CD14-positive monocyte (primary cell): Measurements from ENCODE around the gene ARHGEF10L. TPM values are rescaled to one million over a fixed set of nuclear protein-coding genes. Genes with fewer than 3 reads are reported as not detected.

Experiments
- DNase-seq, 3 donors: peaks; one replicate each; pipeline ENCODE4 v3.0.0-alpha.2; 2011 to 2022
- H2AFZ ChIP-seq: 2 replicates; pipeline ENCODE4 v1.6.0; 2012; ENCODE audit warnings: mild to moderate bottlenecking, low read depth, low read length, inconsistent platforms; ENCODE audit not compliant: insufficient read depth, poor library complexity, severe bottlenecking
- H3K27ac ChIP-seq, 2 donors: 1 replicate in 1 of 2; 2 replicates in 1 of 2; pipeline ENCODE4 v1.5.1; 2012 to 2013; ENCODE audit warnings: low read length in 2 of 2, control low read depth in 1 of 2, inconsistent platforms in 1 of 2, low read depth in 1 of 2, mild to moderate bottlenecking in 1 of 2
- H3K27me3 ChIP-seq, 2 donors: one replicate each; pipeline versions ENCODE4 v1.6.0 to v1.6.1; 2011 to 2013; ENCODE audit warnings: low read length in 2 of 2; ENCODE audit not compliant: control insufficient read depth in 2 of 2, insufficient read depth in 2 of 2
- H3K36me3 ChIP-seq, 2 donors: replicated peaks in 1 of 2; 1 replicate in 1 of 2; 2 replicates in 1 of 2; pipeline versions ENCODE4 v1.5.1 to v1.6.1; 2012 to 2013; ENCODE audit warnings: low read length in 2 of 2, control low read depth in 1 of 2, inconsistent platforms in 1 of 2, mild to moderate bottlenecking in 1 of 2; ENCODE audit not compliant: insufficient read depth in 2 of 2, control insufficient read depth in 1 of 2
- H3K4me1 ChIP-seq, 2 donors: 1 replicate in 1 of 2; 2 replicates in 1 of 2; pipeline versions ENCODE4 v1.5.1 to v1.6.1; 2012 to 2013; ENCODE audit warnings: low read length in 2 of 2, control low read depth in 1 of 2, inconsistent platforms in 1 of 2, mild to moderate bottlenecking in 1 of 2, moderate library complexity in 1 of 2; ENCODE audit not compliant: insufficient read depth in 2 of 2, control insufficient read depth in 1 of 2
- H3K4me2 ChIP-seq: replicated peaks from 2 replicates; pipeline ENCODE3; 2012; ENCODE audit warnings: low read length, moderate library complexity, mild to moderate bottlenecking; ENCODE audit not compliant: poor library complexity, severe bottlenecking; ENCODE audit errors: extremely low read depth
- H3K4me3 ChIP-seq, 3 experiments: fragments of 200-600 bp in 1 of 3; sonication (generic) in 1 of 3; replicated peaks in 1 of 3; 1 replicate in 2 of 3; 2 replicates in 1 of 3; pipeline ENCODE4 v1.5.1; 2011 to 2013; ENCODE audit warnings: low read length in 3 of 3, mild to moderate bottlenecking in 3 of 3, control low read depth in 2 of 3, low read depth in 2 of 3, inconsistent platforms in 1 of 3, moderate library complexity in 1 of 3
- H3K79me2 ChIP-seq: 2 replicates; pipeline ENCODE4 v1.6.0; 2012; ENCODE audit warnings: mild to moderate bottlenecking, control low read depth, inconsistent platforms, low read length, moderate library complexity; ENCODE audit not compliant: insufficient read depth
- H3K9ac ChIP-seq: 2 replicates; pipeline ENCODE4 v1.6.0; 2017; ENCODE audit warnings: low read length, mild to moderate bottlenecking; ENCODE audit not compliant: insufficient read depth, poor library complexity, severe bottlenecking
- H3K9me3 ChIP-seq, 2 donors: replicated peaks in 1 of 2; 1 replicate in 1 of 2; 2 replicates in 1 of 2; pipeline versions ENCODE4 v1.5.1 to v1.6.1; 2012 to 2013; ENCODE audit warnings: low read length in 2 of 2, control low read depth in 1 of 2; ENCODE audit not compliant: control insufficient read depth in 1 of 2, insufficient read depth in 1 of 2
- H4K20me1 ChIP-seq: 2 replicates; pipeline ENCODE4 v1.6.0; 2012; ENCODE audit warnings: mild to moderate bottlenecking, low read length, control low read depth, moderate library complexity; ENCODE audit not compliant: insufficient read depth
- H3K27ac Mint-ChIP-seq, 7 donors: one replicate each; pipeline ENCODE4 v1.8.0; 2020; ENCODE audit warnings: mild to moderate bottlenecking in 7 of 7, mixed read lengths in 7 of 7, moderate library complexity in 6 of 7, inconsistent platforms in 2 of 7
- H3K27me3 Mint-ChIP-seq, 3 donors: one replicate each; pipeline ENCODE4 v1.8.0; 2021 to 2022; ENCODE audit warnings: low read depth in 3 of 3, mild to moderate bottlenecking in 3 of 3, mixed read lengths in 3 of 3, moderate library complexity in 3 of 3, inconsistent platforms in 1 of 3
- H3K36me3 Mint-ChIP-seq, 2 donors: one replicate each; pipeline ENCODE4 v1.8.0; 2020; ENCODE audit warnings: mixed read lengths in 2 of 2, inconsistent platforms in 1 of 2, mild to moderate bottlenecking in 1 of 2
- H3K4me1 Mint-ChIP-seq: one replicate; pipeline ENCODE4 v1.8.0; 2020; ENCODE audit warnings: mild to moderate bottlenecking, mixed read lengths
- H3K4me3 Mint-ChIP-seq, 2 donors: one replicate each; pipeline ENCODE4 v1.8.0; 2020; ENCODE audit warnings: mild to moderate bottlenecking in 2 of 2, mixed read lengths in 2 of 2, moderate library complexity in 1 of 2
- H3K9me3 Mint-ChIP-seq, 7 donors: one replicate each; pipeline ENCODE4 v1.8.0; 2020 to 2022; ENCODE audit warnings: mixed read lengths in 7 of 7, mild to moderate bottlenecking in 6 of 7, moderate library complexity in 6 of 7, inconsistent platforms in 2 of 7
- WGBS: methylation state at CpG from one replicate; pipeline ENCODE4 v1.1.5; 2013; ENCODE audit warnings: missing lambda C conversion rate; ENCODE audit not compliant: insufficient coverage; 5-methylcytosine and 5-hydroxymethylcytosine counted together
- intact Hi-C, 2 donors: fragments of 100-400 bp; cut with micrococcal nuclease; formaldehyde crosslinking; loops; one replicate each; pipeline versions ENCODE4 v1.15.0 to v1.15.1; 2023
- polyA plus RNA-seq, 3 donors: library from polyadenylated mRNA; depleted of rRNA in 1 of 3; unstranded in 2 of 3; stranded (reverse) in 1 of 3; fragments of 300-500 nt in 2 of 3; fragments of >200 nt in 1 of 3; fragmentation: Illumina TruSeq in 2 of 3; gene quantifications; 1 replicate in 2 of 3; 2 replicates in 1 of 3; pipeline ENCODE4 v1.2.3, GENCODE V29; 2012 to 2021
- TF ChIP-seq, protein P1 (sequence below): fragments of 200-600 bp; IDR thresholded peaks from one replicate; pipeline ENCODE4 v1.8.0; 2022; ENCODE audit warnings: antibody characterized with exemption, mild to moderate bottlenecking

The ARHGEF10L gene
- polyA plus RNA-seq, 3 donors, result 20.7 to 95.7 (median 23.7) TPM

GRCh38 chr1:17746920-17747319 is 207.4 kb downstream of the ARHGEF10L start:
- no peaks in the 10 kb centered on the region for H3K9me3 ChIP-seq
- no peak overlapping the region for H2AFZ ChIP-seq
- H3K79me2 ChIP-seq, result no peaks in the 10 kb centered on the region
- WGBS, result 100% methylated on average over 1 of the region's 2 CpGs
- H3K9ac ChIP-seq, result no peak overlapping the region
- no peak overlapping the region for H3K27ac Mint-ChIP-seq
- H3K27me3 Mint-ChIP-seq, result peaks cover 12 to 19% (median 15%) of the 10 kb centered on the region in 3 donors
- TF ChIP-seq, protein P1, sequence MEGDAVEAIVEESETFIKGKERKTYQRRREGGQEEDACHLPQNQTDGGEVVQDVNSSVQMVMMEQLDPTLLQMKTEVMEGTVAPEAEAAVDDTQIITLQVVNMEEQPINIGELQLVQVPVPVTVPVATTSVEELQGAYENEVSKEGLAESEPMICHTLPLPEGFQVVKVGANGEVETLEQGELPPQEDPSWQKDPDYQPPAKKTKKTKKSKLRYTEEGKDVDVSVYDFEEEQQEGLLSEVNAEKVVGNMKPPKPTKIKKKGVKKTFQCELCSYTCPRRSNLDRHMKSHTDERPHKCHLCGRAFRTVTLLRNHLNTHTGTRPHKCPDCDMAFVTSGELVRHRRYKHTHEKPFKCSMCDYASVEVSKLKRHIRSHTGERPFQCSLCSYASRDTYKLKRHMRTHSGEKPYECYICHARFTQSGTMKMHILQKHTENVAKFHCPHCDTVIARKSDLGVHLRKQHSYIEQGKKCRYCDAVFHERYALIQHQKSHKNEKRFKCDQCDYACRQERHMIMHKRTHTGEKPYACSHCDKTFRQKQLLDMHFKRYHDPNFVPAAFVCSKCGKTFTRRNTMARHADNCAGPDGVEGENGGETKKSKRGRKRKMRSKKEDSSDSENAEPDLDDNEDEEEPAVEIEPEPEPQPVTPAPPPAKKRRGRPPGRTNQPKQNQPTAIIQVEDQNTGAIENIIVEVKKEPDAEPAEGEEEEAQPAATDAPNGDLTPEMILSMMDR, result no peak
- DNase-seq, result no peak
- H3K9me3 Mint-ChIP-seq, result no peaks in the 10 kb centered on the region
- no peak overlapping the region for H3K4me3 Mint-ChIP-seq
- H3K4me3 ChIP-seq, result no peak overlapping the region
- intact Hi-C loops, result no loop called here
- no peaks in the 10 kb centered on the region for H3K36me3 ChIP-seq
- H3K27me3 ChIP-seq, result no peaks in the 10 kb centered on the region
- H4K20me1 ChIP-seq, result no peaks in the 10 kb centered on the region
- no peaks in the 10 kb centered on the region for H3K4me1 ChIP-seq
- H3K27ac ChIP-seq, result no peak overlapping the region
- no peaks in the 10 kb centered on the region for H3K36me3 Mint-ChIP-seq
- no peaks in the 10 kb centered on the region for H3K4me1 Mint-ChIP-seq
- H3K4me2 ChIP-seq, result no peak overlapping the region

Other genes starting within 250 kb of the ARHGEF10L start
- 100 to 1,000 TPM; 160 to 356 (median 164) TPM for gene PADI4, start 231.5 kb upstream of the ARHGEF10L start, polyA plus RNA-seq
- gene PADI6, start 167.5 kb upstream of the ARHGEF10L start, polyA plus RNA-seq, result under 1 TPM; 0.66 to 0.83 (median 0.78) TPM
- 10 to 100 TPM; 22.3 to 66.3 (median 40.9) TPM for gene RCC2, start 100.0 kb upstream of the ARHGEF10L start, polyA plus RNA-seq
- gene ACTL8, start 215.6 kb downstream of the ARHGEF10L start, polyA plus RNA-seq, result not detected